Effector memory CD4-positive, alpha-beta T cell (primary cell): Measurements from ENCODE around the gene LAIR1.
"Not testable (repeated sequence)": the region's sequence is repeated elsewhere in the genome, so short reads cannot be mapped to it uniquely, and the experiment has no call there.

Experiments used
- DNase-seq, 3 donors: peaks; one replicate each; pipeline ENCODE4 v3.0.0-alpha.2; 2020
- H3K27ac ChIP-seq: 2 replicates; pipeline ENCODE4 v1.7.0; 2013; ENCODE audit warnings: mild to moderate bottlenecking, low read length, moderate library complexity; ENCODE audit not compliant: insufficient read depth, poor library complexity, severe bottlenecking
- H3K27me3 ChIP-seq: replicated peaks from 2 replicates; pipeline ENCODE4 v1.7.0; 2013; ENCODE audit warnings: mild to moderate bottlenecking, low read length; ENCODE audit not compliant: insufficient read depth, control insufficient read depth, poor library complexity, severe bottlenecking
- H3K36me3 ChIP-seq: 2 replicates; pipeline ENCODE4 v1.7.0; 2013; ENCODE audit warnings: mild to moderate bottlenecking, low read length, moderate library complexity; ENCODE audit not compliant: control insufficient read depth, insufficient read depth
- H3K4me1 ChIP-seq: 2 replicates; pipeline ENCODE4 v1.7.0; 2013; ENCODE audit warnings: low read length, mild to moderate bottlenecking; ENCODE audit not compliant: control insufficient read depth, insufficient read depth, poor library complexity, severe bottlenecking
- H3K4me3 ChIP-seq: 2 replicates; pipeline ENCODE4 v1.7.0; 2013; ENCODE audit warnings: low read length, low read depth, mild to moderate bottlenecking; ENCODE audit not compliant: insufficient read depth, poor library complexity, severe bottlenecking
- H3K9me3 ChIP-seq: 2 replicates; pipeline ENCODE4 v1.7.0; 2013; ENCODE audit warnings: mild to moderate bottlenecking, low read length, moderate library complexity; ENCODE audit not compliant: control insufficient read depth

LAIR1 gene

DNA sequence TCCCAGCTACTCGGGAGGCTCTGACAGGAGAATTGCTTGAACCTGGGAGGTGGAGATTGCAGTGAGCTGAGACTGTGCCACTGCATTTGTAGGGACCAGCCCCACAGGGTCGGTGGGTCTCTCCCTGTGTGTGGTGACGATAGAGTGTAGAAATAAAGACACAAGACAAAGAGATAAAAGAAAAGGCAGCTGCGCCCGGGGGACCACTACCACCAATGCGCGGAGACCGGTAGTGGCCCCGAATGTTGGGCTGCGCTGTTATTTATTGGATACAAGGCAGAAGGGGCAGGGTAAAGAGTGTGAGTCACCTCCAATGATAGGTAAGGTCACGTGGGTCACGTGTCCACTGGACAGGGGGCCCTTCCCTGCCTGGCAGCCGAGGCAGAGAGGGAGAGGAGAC is 42.4 kb downstream of the LAIR1 start:
- H3K9me3 ChIP-seq, H3K4me1 ChIP-seq, H3K36me3 ChIP-seq, H3K27ac ChIP-seq, H3K4me3 ChIP-seq, DNase-seq, H3K27me3 ChIP-seq: not testable (repeated sequence)

DNA sequence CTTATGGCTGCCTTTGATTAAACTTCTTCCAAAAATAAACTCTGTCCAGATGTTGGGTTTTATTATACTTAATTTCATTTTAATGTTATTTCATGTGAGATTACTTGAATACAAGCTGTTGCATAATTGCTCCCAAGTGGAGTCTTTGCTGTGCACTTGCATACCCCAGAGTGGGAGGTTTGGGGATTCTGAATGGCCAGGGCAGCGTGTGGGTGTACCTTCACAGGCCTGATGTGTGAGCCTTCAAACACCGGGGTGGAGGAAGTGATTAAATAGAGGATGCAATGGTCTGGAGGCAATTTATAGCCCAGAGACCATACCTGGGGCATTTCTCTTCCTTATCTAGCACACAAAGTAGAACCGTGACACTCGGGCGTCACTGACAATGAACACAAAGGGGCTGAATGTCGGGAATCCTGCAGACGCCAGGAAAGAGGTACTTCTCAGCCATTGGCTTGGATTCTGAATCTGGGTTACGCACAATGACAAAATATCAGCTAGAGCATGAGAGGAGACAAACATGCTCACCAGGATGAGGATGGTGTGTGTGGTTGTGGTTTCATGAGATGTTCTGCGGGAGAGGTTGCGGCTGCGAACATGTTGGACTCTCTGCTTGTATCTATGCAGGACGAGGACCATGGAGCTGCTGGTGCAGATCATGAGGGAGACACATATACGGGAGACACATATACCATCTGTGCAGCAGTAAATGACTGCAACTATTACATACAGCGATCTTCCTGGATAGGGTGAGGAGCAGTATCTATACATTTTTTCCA is 44.6 kb downstream of the LAIR1 start:
- H3K27me3 ChIP-seq = no peaks in the 10 kb centered on the region
- no peaks in the 10 kb centered on the region for H3K4me1 ChIP-seq
- H3K9me3 ChIP-seq = no peaks in the 10 kb centered on the region
- H3K36me3 ChIP-seq = no peaks in the 10 kb centered on the region
- no peak overlapping the region for H3K4me3 ChIP-seq
- H3K27ac ChIP-seq = no peak overlapping the region
- no peak for DNase-seq

DNA sequence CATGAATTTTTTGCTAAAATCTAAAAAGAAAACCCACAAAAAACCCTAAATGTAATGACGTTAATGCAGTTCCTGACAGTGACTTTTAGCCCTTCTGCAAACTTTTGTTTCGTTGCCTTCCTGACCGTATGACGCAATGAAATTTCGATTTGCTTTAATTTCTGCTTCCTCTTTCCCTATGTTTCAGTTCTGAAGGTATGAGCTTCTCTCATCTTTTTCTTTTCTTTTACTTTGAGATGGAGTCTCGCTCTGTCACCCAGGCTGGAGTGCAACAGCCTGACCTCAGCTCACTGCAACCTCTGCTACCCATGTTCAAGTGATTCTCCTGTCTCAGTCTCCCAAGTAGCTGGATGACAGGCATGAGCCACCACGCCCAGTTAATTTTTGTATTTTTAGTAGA is 45.7 kb downstream of the LAIR1 start:
- no peak overlapping the region for H3K27ac ChIP-seq

DNA sequence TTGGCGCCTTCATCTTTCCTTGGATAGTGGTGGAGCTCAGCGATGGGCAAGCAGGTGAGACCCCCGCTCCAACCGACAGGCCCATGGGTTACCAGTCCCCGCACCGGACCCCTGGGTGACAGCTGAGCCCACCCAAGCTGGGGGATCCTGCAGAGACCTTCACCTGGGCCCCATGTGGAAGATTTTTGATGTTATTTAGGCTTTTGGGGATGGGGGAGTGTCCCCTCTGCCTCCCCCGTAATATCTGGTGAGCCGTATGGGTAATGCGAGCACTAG is 46.8 kb downstream of the LAIR1 start:
- H3K27me3 ChIP-seq = no peaks in the 10 kb centered on the region
- no peak overlapping the region for H3K27ac ChIP-seq
- H3K4me1 ChIP-seq = no peaks in the 10 kb centered on the region
- H3K36me3 ChIP-seq = no peaks in the 10 kb centered on the region
- no peak for DNase-seq
- H3K9me3 ChIP-seq = no peaks in the 10 kb centered on the region
- H3K4me3 ChIP-seq = no peak overlapping the region

More for the DNA sequence above, 45.7 kb downstream of the LAIR1 start:
- Histone ChIP-seq H3K36me3 (no peaks in the 10 kb centered on the region), H3K27me3 (no peaks in the 10 kb centered on the region), H3K4me1 (no peaks in the 10 kb centered on the region), H3K9me3 (no peaks in the 10 kb centered on the region), H3K4me3 (no peak overlapping the region)
- no peak for DNase-seq

DNA sequence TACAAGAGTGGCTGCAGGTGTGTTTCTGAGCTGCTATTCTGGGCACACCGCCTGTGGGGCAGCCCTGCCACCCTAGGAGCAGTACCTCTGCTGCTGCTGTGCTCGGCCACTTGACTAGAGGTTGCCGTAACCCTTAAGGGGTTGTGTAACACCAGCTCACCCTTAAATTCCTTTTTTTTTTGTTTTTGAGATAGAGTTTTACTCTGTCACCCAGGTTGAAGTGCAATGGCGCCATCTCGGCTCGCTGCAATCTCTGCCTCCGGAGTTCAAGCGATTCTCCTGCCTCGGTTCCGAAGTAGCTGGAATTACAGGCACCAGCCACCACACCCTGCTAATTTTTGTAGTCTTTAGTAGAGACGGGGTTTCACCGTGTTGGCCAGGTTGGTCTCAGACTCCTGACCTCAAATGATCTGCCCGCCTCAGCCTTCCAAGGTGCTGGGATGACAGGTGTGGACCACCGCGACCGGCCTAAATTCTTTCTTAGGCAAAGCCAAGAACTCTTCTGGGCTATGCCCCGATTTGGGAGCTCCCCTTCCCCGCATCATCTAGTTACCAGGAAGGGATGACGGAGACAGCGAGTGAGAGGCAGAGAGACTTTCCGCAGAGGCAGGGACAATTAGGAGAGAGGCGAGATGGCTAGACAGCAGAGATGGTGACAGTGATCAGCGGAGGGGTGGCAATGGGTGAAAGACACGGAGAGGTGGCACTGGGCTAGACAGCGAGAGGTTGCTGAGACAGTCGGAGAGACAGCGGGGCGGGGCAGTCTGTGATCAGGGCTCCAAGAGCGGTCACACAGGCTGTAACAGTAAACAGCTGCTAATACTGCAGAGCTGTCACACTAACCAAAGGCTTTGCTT is 47.4 kb downstream of the LAIR1 start:
- H3K4me3 ChIP-seq = no peak overlapping the region
- H3K27ac ChIP-seq = no peak overlapping the region
- DNase-seq = no peak

DNA sequence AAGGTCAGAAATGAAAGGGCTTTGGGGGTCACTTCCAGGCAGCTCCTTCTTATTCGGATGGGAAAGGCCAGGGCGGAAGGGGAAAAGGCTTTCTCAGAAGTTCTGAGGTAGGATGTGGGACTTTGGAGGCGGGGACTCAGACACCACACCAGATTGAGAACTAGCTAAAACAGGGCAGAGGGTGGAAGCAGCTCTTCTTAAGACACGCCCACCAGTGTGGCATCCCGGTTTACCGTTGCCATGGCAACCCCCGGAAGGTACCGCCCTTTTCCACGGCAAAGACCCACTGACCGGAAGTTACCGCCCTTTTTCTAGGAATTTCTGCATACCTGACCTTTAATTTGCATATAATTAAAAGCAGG is 48.0 kb downstream of the LAIR1 start:
- H3K4me3 ChIP-seq = no peak overlapping the region

More for the DNA sequence above, 47.4 kb downstream of the LAIR1 start:
- Histone ChIP-seq H3K27me3 (no peaks in the 10 kb centered on the region), H3K9me3 (no peaks in the 10 kb centered on the region), H3K36me3 (no peaks in the 10 kb centered on the region), H3K4me1 (no peaks in the 10 kb centered on the region)

DNA sequence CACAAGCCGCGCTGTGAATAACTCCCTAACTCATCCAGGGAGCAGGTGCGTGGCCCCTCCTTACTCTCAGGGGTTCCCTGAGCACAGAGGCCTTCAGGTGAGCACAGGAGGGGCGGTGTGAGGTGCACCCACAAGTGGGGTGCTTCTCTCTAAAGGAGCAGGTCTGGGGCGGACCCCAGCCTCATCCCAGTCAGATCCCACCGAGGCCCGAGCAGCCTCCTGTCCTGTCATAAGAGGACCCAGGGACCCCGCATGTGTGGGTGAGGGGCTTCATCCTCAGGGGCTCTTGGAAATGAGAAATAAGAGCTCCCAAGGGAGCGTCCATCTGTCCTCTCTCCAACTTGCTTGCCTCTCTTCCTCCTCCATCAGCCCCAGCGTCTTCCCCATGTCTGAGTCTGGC is 48.8 kb downstream of the LAIR1 start:
- H3K27me3 ChIP-seq = no peaks in the 10 kb centered on the region
- no peak overlapping the region for H3K27ac ChIP-seq
- no peaks in the 10 kb centered on the region for H3K36me3 ChIP-seq
- H3K4me1 ChIP-seq = no peaks in the 10 kb centered on the region
- no peaks in the 10 kb centered on the region for H3K9me3 ChIP-seq
- no peak overlapping the region for H3K4me3 ChIP-seq
- DNase-seq = no peak

More for the DNA sequence above, 48.0 kb downstream of the LAIR1 start:
- Histone ChIP-seq H3K36me3 (no peaks in the 10 kb centered on the region), H3K4me1 (no peaks in the 10 kb centered on the region), H3K27ac (no peak overlapping the region), H3K27me3 (no peaks in the 10 kb centered on the region), H3K9me3 (no peaks in the 10 kb centered on the region)
- DNase-seq = no peak

DNA sequence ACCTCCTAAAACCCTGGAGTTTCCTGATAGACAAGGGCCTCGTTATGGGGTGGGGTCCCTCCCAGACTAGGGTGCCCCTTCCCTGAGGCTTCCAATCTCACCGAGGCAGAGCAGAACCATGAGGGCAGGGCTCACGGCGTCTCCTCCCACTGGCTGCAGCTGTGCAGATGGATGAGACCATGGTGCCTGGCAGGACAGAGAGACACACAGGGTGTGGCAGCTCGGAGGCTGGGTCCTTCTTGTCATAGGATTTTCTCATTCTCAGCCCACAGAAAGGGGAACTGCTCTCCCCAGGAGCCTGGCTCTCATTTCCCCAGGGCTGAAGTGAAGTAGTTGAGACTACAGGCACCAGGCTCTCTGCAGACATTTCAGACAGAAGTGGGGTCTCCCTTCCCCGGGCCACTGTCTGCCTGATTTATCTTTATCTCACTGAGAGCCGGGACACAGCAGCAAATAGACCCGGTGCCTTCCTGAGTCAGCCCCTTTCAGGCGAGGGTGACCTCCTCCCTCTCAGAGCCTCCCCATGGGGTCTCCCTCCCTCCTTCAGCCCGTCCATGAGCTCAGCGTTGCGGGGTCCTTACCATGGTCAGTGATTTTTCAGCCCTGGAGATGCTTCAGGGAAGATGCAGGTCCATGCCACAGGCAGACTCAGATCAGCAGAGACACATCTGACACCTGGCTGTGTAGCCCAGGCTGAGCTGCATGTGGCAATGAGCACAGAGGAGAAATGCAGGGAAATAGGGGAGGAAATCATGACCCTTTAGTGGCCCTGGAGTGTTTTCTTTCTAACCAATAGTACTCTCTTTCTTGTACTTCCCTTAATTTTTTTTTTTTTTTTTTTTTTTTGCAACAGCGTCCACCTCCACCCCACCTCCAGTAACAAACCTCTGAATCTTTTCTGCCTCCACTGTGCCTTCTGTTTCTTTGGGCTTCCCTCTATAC is 52.0 kb downstream of the LAIR1 start, which contains the start of gene LILRA5:
Gene LILRA5 (minus strand): TSS at position 731 of the 942 bp plus-strand sequence. CDS start 147 bp downstream, at position 584.
- no peak for DNase-seq

DNA sequence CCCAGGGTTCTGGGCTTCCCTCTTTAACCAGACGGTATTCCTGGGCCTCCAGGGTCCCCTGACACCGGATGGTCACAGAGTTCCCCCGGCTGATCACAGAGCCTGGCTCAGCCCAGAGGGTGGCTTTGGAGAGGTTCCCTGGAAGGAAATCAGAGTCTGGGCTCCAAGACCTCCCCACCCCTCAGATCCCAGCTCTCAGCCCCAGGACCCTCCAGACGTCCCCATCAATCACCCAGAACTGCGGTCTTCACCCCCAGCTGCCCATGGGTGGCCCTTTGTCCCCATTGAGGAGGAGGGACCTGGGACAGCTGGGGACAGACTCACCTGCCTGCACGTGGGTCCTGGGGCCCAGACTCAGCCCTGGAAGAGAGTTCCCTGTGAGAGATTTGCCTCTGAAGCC is 52.7 kb downstream of the LAIR1 start:
- no peak overlapping the region for H3K4me3 ChIP-seq
- DNase-seq = no peak
- H3K27ac ChIP-seq = no peak overlapping the region
- no peaks in the 10 kb centered on the region for H3K36me3 ChIP-seq
- no peaks in the 10 kb centered on the region for H3K9me3 ChIP-seq
- H3K4me1 ChIP-seq = no peaks in the 10 kb centered on the region
- no peaks in the 10 kb centered on the region for H3K27me3 ChIP-seq

More for the DNA sequence above, 52.0 kb downstream of the LAIR1 start, which contains the start of gene LILRA5:
- Histone ChIP-seq H3K4me1 (no peaks in the 10 kb centered on the region), H3K27ac (no peak within 1 kb of the TSS), H3K36me3 (no peaks in the 10 kb centered on the region), H3K9me3 (no peaks in the 10 kb centered on the region), H3K4me3 (no peak within 1 kb of the TSS), H3K27me3 (no peaks in the 10 kb centered on the region)
